Neural cell (in vitro differentiated cells): ENCODE data around the gene ALG3. TPM values are rescaled to one million over a fixed set of nuclear protein-coding genes. Genes with fewer than 3 reads are reported as not detected.

Experiments used
- H2AFZ ChIP-seq: fragments of 200-600, 300-800 bp; sonication (generic), shearing (Covaris generic); 2 replicates; pipeline ENCODE4 v1.6.0; 2014; ENCODE audit warnings: low read depth, mild to moderate bottlenecking, antibody characterized with exemption, low read length, moderate library complexity
- H3F3A ChIP-seq: fragments of 200-600 bp; shearing (Covaris generic); 2 replicates; pipeline ENCODE4 v1.6.1; 2016; ENCODE audit warnings: mild to moderate bottlenecking, moderate library complexity, mixed read lengths, antibody characterized with exemption, low read length; ENCODE audit not compliant: insufficient read depth, poor library complexity, severe bottlenecking
- H3K27ac ChIP-seq: fragments of 200-600, 300-800 bp; sonication (generic), shearing (Covaris generic); 2 replicates; pipeline ENCODE4 v1.5.1; 2014; ENCODE audit warnings: mild to moderate bottlenecking, low read length, moderate library complexity
- H3K27me3 ChIP-seq: fragments of 300-800, 200-600 bp; sonication (generic), shearing (Covaris generic); 2 replicates; pipeline ENCODE4 v1.6.0; 2014; ENCODE audit warnings: mild to moderate bottlenecking, low read depth, low read length, moderate library complexity; ENCODE audit not compliant: insufficient read depth
- H3K36me3 ChIP-seq: fragments of 300-800, 200-600 bp; sonication (generic), shearing (Covaris generic); 2 replicates; pipeline ENCODE4 v1.5.1; 2014; ENCODE audit warnings: mild to moderate bottlenecking, antibody characterized with exemption, low read length, moderate library complexity; ENCODE audit not compliant: insufficient read depth
- H3K4me2 ChIP-seq: fragments of 300-800, 200-600 bp; sonication (generic), shearing (Covaris generic); 2 replicates; pipeline ENCODE4 v1.6.0; 2014; ENCODE audit warnings: mild to moderate bottlenecking, low read length
- H3K4me3 ChIP-seq: fragments of 300-800, 200-600 bp; sonication (generic), shearing (Covaris generic); 2 replicates; pipeline ENCODE4 v1.5.1; 2014; ENCODE audit warnings: mild to moderate bottlenecking, low read length, moderate library complexity
- H3K79me2 ChIP-seq: fragments of 200-600 bp; shearing (Covaris generic); replicated peaks from 2 replicates; pipeline ENCODE4 v1.6.0; 2014; ENCODE audit warnings: mild to moderate bottlenecking, low read length, moderate library complexity; ENCODE audit not compliant: insufficient read depth
- H3K9ac ChIP-seq: fragments of 300-800, 200-600 bp; sonication (generic), shearing (Covaris generic); 2 replicates; pipeline ENCODE4 v1.6.1; 2016; ENCODE audit warnings: mild to moderate bottlenecking, low read length, mixed read lengths
- H3K9me2 ChIP-seq: fragments of 200-600 bp; shearing (Covaris generic); 2 replicates; pipeline ENCODE4 v1.6.1; 2016; ENCODE audit warnings: mild to moderate bottlenecking, low read length, mixed read lengths; ENCODE audit not compliant: insufficient read depth
- H3K9me3 ChIP-seq: fragments of 200-600, 300-800 bp; sonication (generic), shearing (Covaris generic); 2 replicates; pipeline ENCODE4 v1.6.1; 2016; ENCODE audit warnings: mild to moderate bottlenecking, mixed run types, low read length, moderate library complexity, mixed read lengths
- H4K20me1 ChIP-seq: fragments of 200-600 bp; shearing (Covaris generic); 2 replicates; pipeline ENCODE4 v1.6.1; 2016; ENCODE audit warnings: mild to moderate bottlenecking, mixed run types; ENCODE audit not compliant: insufficient read depth
- CTCF ChIP-seq: fragments of 450-650 bp; IDR thresholded peaks from 2 replicates; pipeline ENCODE4 v1.5.1; 2014; ENCODE audit warnings: antibody characterized with exemption, mild to moderate bottlenecking, moderate library complexity; ENCODE audit not compliant: poor library complexity, severe bottlenecking
- EP300 ChIP-seq: fragments of 450-650 bp; conservative IDR thresholded peaks from 2 replicates; pipeline ENCODE4 v1.6.1; 2014; ENCODE audit warnings: antibody characterized with exemption, mild to moderate bottlenecking, moderate library complexity; ENCODE audit not compliant: poor library complexity, severe bottlenecking
- EZH2 ChIP-seq: fragments of 200-600, 300-800 bp; shearing (Covaris generic), sonication (generic); IDR thresholded peaks from 2 replicates; pipeline ENCODE4 v1.6.1; 2014; ENCODE audit warnings: antibody characterized with exemption, low read length, borderline replicate concordance, mild to moderate bottlenecking; ENCODE audit not compliant: insufficient read depth, poor library complexity, severe bottlenecking
- MXI1 ChIP-seq: fragments of 450-650 bp; conservative IDR thresholded peaks from 2 replicates; pipeline ENCODE4 v1.6.1; 2014; ENCODE audit warnings: antibody characterized with exemption, mild to moderate bottlenecking; ENCODE audit not compliant: poor library complexity, severe bottlenecking
- POLR2AphosphoS5 ChIP-seq: IDR thresholded peaks from 2 replicates; pipeline ENCODE4 v1.6.1; 2012
- RAD21 ChIP-seq: fragments of 450-650 bp; conservative IDR thresholded peaks from 2 replicates; pipeline ENCODE4 v1.6.1; 2014; ENCODE audit warnings: antibody characterized with exemption, mild to moderate bottlenecking, moderate library complexity
- SMC3 ChIP-seq: fragments of 450-650 bp; conservative IDR thresholded peaks from 2 replicates; pipeline ENCODE4 v1.6.1; 2014; ENCODE audit warnings: antibody characterized with exemption, mild to moderate bottlenecking, moderate library complexity; ENCODE audit not compliant: poor library complexity
- TAF1 ChIP-seq: IDR thresholded peaks from 2 replicates; pipeline ENCODE4 v1.6.1; 2012; ENCODE audit warnings: low read depth
- polyA plus RNA-seq: library from polyadenylated mRNA; depleted of rRNA; stranded (reverse); fragments of >200 nt; gene quantifications from 2 replicates; pipeline ENCODE4 v1.2.3, GENCODE V29; 2014
- TF ChIP-seq, protein P1 (sequence below): IDR thresholded peaks from 2 replicates; pipeline ENCODE4 v1.6.1; 2012; ENCODE audit warnings: borderline replicate concordance

Gene ALG3
- polyA plus RNA-seq, 1 donor from 2014 or later: 13.5 TPM

GRCh38 chr3:184250167-184250828, 1.5 kb upstream of the ALG3 start:
- peak overlapping the region; percentile 73 for H3K4me3 ChIP-seq
- no peaks in the 10 kb centered on the region for H3K36me3 ChIP-seq
- H3K4me2 ChIP-seq: peak overlapping the region; percentile 12
- H2AFZ ChIP-seq: peak overlapping the region; percentile 36
- no peaks in the 10 kb centered on the region for H3F3A ChIP-seq
- no peaks in the 10 kb centered on the region for H4K20me1 ChIP-seq
- H3K9me3 ChIP-seq: no peaks in the 10 kb centered on the region
- H3K9ac ChIP-seq: peak overlapping the region; percentile 47
- no peaks in the 10 kb centered on the region for H3K9me2 ChIP-seq
- H3K27me3 ChIP-seq: no peaks in the 10 kb centered on the region
- H3K79me2 ChIP-seq: no peaks in the 10 kb centered on the region
- peak overlapping the region; percentile 4 for H3K27ac ChIP-seq
- TF ChIP-seq RAD21: peak; percentile 44
- peak; percentile 73 for TF ChIP-seq CTCF
- peak; percentile 15 for TF ChIP-seq SMC3
- TF ChIP-seq EZH2: no peak
- no peak for TF ChIP-seq TAF1
- TF ChIP-seq, protein P1, sequence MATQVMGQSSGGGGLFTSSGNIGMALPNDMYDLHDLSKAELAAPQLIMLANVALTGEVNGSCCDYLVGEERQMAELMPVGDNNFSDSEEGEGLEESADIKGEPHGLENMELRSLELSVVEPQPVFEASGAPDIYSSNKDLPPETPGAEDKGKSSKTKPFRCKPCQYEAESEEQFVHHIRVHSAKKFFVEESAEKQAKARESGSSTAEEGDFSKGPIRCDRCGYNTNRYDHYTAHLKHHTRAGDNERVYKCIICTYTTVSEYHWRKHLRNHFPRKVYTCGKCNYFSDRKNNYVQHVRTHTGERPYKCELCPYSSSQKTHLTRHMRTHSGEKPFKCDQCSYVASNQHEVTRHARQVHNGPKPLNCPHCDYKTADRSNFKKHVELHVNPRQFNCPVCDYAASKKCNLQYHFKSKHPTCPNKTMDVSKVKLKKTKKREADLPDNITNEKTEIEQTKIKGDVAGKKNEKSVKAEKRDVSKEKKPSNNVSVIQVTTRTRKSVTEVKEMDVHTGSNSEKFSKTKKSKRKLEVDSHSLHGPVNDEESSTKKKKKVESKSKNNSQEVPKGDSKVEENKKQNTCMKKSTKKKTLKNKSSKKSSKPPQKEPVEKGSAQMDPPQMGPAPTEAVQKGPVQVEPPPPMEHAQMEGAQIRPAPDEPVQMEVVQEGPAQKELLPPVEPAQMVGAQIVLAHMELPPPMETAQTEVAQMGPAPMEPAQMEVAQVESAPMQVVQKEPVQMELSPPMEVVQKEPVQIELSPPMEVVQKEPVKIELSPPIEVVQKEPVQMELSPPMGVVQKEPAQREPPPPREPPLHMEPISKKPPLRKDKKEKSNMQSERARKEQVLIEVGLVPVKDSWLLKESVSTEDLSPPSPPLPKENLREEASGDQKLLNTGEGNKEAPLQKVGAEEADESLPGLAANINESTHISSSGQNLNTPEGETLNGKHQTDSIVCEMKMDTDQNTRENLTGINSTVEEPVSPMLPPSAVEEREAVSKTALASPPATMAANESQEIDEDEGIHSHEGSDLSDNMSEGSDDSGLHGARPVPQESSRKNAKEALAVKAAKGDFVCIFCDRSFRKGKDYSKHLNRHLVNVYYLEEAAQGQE: no peak

DNA sequence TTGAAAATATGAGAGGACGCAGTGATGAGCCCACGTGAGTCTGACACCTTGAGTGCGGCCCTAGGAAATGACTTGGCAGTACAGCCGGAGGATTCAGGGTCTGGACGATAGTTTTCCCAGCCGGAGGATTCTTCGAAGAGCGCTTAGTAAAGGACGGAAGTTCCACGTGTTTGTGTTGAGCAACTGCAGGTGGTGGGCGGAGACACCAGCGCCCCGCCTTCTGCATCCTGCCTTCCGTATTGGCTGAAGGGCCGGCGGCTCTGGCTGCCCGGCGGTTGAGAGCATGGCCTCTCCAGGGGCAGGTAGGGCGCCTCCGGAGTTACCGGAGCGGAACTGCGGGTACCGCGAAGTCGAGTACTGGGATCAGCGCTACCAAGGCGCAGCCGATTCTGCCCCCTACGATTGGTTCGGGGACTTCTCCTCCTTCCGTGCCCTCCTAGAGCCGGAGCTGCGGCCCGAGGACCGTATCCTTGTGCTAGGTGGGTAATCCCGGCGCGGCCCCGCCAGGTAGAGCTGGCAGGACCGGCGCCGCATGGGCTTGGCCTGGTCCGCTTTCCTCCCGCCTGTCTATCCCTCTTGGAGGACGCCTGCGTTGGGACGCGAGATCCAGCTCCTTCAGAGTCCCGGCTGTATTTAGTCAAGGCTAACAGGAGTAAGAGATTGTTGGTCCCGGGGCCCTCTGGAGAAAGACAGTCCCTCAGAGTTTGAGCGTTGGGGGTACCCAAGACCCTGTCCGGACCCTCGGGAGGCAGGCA, 827 bp upstream of the ALG3 start, which contains the start of gene EEF1AKMT4:
Gene EEF1AKMT4, plus strand, starts transcription at position 261 of the 755 bp plus-strand sequence. Its CDS starts 23 bp downstream, at position 284.
- Histone ChIP-seq H2AFZ (peak within 1 kb of the TSS; percentile 74), H3K36me3 (no peaks in the 10 kb centered on the region), H3K4me3 (peak within 1 kb of the TSS; percentile 73), H3K79me2 (no peaks in the 10 kb centered on the region), H4K20me1 (no peaks in the 10 kb centered on the region), H3K9me2 (no peaks in the 10 kb centered on the region), H3K27me3 (no peaks in the 10 kb centered on the region), H3F3A (no peaks in the 10 kb centered on the region), H3K27ac (peak within 1 kb of the TSS; percentile 77), H3K4me2 (peak within 1 kb of the TSS; percentile 97), H3K9me3 (no peaks in the 10 kb centered on the region), H3K9ac (peak within 1 kb of the TSS; percentile 70)
- TF ChIP-seq CTCF: peak; percentile 91
- TF ChIP-seq, protein P1: no peak
- TF ChIP-seq POLR2AphosphoS5: no peak
- TF ChIP-seq RAD21: peak; percentile 60
- no peak for TF ChIP-seq EP300
- no peak for TF ChIP-seq TAF1
- no peak for TF ChIP-seq EZH2
- peak; percentile 98 for TF ChIP-seq MXI1
- TF ChIP-seq SMC3: peak; percentile 56
